ENCODE data around the gene PPP1R37.

PPP1R37 gene

DNA sequence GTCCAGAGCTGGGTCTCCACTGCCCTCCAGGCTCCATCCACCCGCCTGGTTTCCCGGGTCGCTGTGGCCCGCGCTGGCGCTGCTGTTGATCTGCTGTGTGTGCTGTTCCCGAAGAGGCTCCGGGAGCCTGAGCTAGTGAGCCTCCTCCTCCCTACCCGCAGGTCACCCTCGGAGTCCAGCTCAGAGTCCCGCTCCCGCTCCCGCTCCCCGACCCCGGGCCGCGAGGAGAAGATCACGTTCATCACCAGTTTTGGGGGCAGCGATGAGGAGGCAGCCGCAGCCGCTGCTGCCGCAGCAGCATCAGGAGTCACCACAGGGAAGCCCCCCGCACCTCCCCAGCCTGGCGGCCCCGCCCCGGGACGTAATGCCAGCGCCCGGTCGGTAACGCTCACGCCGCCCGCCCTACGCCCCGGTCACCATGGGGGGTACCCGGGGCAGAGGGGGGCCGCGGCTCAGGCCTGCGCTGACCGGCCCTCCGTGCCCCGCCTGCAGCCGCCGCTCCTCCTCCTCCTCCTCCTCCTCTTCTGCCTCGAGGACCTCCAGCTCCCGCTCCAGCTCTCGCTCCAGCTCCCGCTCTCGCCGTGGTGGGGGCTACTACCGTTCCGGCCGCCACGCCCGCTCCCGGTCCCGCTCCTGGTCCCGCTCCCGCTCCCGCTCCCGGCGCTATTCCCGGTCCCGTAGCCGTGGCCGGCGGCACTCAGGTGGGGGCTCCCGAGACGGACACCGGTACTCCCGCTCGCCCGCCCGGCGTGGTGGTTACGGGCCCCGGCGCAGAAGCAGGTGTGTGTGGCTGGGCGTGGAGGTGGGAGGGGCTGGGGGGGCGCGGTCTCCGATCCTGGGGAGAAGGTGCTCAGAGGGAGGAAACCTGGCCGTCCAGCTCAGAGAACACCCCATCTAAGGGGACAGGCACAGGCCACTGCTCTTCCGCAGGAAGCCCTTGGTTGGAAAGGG, 28.9 kb upstream of the PPP1R37 start:
- TF ChIP-seq, protein P1, sequence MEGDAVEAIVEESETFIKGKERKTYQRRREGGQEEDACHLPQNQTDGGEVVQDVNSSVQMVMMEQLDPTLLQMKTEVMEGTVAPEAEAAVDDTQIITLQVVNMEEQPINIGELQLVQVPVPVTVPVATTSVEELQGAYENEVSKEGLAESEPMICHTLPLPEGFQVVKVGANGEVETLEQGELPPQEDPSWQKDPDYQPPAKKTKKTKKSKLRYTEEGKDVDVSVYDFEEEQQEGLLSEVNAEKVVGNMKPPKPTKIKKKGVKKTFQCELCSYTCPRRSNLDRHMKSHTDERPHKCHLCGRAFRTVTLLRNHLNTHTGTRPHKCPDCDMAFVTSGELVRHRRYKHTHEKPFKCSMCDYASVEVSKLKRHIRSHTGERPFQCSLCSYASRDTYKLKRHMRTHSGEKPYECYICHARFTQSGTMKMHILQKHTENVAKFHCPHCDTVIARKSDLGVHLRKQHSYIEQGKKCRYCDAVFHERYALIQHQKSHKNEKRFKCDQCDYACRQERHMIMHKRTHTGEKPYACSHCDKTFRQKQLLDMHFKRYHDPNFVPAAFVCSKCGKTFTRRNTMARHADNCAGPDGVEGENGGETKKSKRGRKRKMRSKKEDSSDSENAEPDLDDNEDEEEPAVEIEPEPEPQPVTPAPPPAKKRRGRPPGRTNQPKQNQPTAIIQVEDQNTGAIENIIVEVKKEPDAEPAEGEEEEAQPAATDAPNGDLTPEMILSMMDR (IDR thresholded peaks at IDR 0.05; ENCODE audit: borderline replicate concordance, insufficient read depth, low read depth, low read length): no peak

DNA sequence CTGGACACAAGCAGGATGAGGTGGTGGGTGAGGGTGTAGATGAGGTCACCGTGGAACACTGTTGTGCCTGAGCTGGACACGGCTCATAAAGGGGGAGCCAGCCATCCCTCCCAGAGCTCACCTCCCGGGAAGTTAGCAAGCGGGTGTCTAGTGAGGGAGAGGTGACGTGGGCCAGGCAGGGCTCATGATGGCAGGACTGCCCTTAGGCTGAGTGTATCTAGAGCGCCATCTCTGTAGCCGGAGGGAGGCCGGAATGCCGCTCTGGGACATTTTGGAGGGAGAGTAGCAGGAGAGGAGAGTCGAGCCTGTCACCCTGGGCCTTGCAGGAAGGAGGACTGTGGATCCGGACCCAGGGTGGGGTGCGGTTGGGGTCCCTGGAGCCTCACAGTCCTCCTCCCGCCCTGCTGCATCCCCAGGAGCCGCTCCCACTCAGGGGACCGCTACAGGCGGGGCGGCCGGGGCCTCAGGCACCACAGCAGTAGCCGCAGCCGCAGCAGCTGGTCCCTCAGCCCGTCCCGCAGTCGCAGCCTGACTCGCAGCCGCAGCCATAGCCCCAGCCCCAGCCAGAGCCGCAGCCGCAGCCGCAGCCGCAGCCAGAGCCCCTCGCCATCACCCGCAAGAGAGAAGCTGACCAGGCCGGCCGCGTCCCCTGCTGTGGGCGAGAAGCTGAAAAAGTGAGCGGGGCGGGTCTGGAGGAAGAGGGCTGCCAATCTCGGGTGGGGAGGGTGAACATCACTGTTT, 25.9 kb upstream of the PPP1R37 start:
- TF ChIP-seq, protein P1 (IDR thresholded peaks at IDR 0.05; ENCODE audit: borderline replicate concordance, insufficient read depth, low read depth, low read length): no peak
- no peak overlapping the region for H3K4me3 ChIP-seq (ENCODE audit: low read depth, low read length)

More for the DNA sequence above, 28.9 kb upstream of the PPP1R37 start:
- H3K4me3 ChIP-seq (ENCODE audit: low read depth, low read length): no peak overlapping the region

DNA sequence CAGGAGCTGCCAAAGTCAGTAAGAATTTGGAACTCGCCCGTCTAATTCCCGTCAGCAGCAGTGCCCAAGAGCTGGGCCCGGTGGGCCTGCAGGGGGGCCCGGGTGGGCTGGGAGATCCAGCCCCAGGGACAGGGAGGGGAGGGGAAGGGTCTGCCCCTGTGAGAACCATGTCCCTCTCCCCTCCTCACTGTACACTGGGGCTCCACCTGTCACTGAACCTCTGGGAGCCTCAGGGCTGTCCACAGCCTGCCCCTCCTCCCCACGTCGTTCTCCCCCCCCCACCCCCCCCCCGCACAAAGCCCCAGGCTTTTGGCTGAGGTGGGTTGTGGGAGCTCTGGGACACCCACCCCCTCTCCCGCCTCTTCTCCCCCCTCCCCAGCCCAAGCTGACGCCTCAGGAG, 24.9 kb upstream of the PPP1R37 start:
- TF ChIP-seq, protein P1 (IDR thresholded peaks at IDR 0.05; ENCODE audit: borderline replicate concordance, insufficient read depth, low read depth, low read length): no peak
- H3K4me3 ChIP-seq (ENCODE audit: low read depth, low read length): no peak overlapping the region

DNA sequence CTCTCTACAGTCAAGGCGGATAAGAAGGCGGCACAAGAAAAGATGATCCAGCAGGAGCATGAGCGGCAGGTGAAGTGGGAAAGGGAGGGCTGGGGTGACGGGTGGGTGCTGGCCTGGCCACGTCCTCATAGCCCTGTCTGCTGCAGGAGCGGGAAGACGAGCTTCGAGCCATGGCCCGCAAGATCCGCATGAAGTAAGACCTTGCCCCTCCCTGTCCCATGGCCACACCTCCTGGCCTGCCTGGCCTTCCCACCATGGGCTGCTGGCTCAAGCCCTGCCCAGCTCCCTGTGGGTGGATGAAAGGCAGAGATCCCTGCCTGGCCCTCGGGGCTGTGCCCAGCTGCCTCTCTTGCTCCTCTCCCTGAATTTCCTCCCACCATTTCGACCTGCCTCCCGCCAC, 23.9 kb upstream of the PPP1R37 start:
- no peak overlapping the region for H3K4me3 ChIP-seq (ENCODE audit: low read depth, low read length)
- TF ChIP-seq, protein P1 (IDR thresholded peaks at IDR 0.05; ENCODE audit: borderline replicate concordance, insufficient read depth, low read depth, low read length): no peak

DNA sequence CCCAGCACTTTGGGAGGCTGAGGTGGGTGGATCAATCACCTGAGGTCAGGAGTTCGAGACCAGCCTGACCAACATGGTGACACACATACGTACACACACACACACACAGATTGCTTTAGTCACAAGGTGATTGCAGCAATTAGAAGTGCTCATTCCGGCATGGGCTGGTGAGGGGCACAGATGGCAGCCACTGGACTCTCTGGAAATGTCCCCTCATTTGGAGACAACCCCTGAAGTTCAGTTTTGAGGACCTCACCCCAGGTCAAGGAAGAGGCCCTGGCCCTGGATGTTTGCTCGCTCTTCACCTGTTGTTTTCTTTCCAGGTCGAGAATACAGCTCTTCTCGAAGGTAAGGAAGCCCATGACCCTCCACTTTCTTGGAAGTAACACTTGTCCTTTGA, 22.8 kb upstream of the PPP1R37 start:
- H3K4me3 ChIP-seq (ENCODE audit: low read depth, low read length): no peak overlapping the region
- TF ChIP-seq, protein P1 (IDR thresholded peaks at IDR 0.05; ENCODE audit: borderline replicate concordance, insufficient read depth, low read depth, low read length): no peak

DNA sequence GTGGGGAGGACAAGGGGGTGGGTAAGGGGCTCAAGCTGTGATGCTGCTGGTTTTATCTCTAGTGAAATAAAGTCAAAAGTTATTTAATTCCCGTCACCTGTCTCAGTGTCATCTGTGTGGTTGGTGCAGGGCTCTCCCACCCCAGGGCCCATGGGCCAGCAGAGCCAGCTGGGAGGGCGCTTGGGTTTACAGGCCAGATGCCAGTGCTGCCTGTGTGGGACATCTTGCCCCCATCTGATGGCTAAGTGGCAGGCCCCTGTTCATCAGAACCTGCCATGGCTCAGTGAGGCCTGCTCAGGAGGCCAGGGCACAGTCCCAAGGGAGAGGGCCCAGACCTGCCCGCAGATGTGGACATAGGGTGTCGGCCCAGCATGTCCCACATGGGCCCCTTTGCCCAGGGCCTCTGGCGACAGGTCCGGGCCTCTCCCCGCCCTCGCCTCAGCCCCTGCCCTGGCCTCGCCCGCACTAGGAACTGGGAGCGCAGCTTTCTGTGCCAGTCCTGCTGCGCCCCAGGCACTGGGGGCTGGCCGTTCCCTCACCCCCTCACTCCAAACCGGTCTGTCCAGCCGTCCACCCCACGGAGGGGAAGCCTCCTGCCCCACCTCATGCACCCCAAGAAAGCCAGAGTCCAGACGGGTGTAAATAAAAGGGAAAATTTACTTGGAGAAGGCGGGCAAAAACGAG, 22.0 kb upstream of the PPP1R37 start:
- H3K4me3 ChIP-seq (ENCODE audit: low read depth, low read length): no peak overlapping the region
- TF ChIP-seq, protein P1 (IDR thresholded peaks at IDR 0.05; ENCODE audit: borderline replicate concordance, insufficient read depth, low read depth, low read length): no peak
